Mesendoderm (in vitro differentiated cells): Measurements from ENCODE around the gene FUBP1.

ENCODE experiments used
- DNase-seq: peaks from one replicate; pipeline ENCODE4 v3.0.0; 2013
- H2AK5ac ChIP-seq: 2 replicates; pipeline ENCODE4 v1.6.1; 2013; ENCODE audit warnings: low read length, inconsistent platforms
- H2BK120ac ChIP-seq: 2 replicates; pipeline ENCODE4 v1.6.1; 2013; ENCODE audit warnings: low read depth, mild to moderate bottlenecking, low read length, moderate library complexity, mixed read lengths
- H2BK15ac ChIP-seq: replicated peaks from 2 replicates; pipeline ENCODE4 v1.6.1; 2013; ENCODE audit warnings: low read depth, mild to moderate bottlenecking, moderate library complexity
- H2BK5ac ChIP-seq: 2 replicates; pipeline ENCODE4 v1.6.1; 2013; ENCODE audit warnings: low read length, inconsistent platforms
- H3K18ac ChIP-seq: 2 replicates; pipeline ENCODE4 v1.6.1; 2013; ENCODE audit warnings: mild to moderate bottlenecking, low read length, mixed read lengths
- H3K23ac ChIP-seq: one replicate; pipeline ENCODE4 v1.6.1; 2013; ENCODE audit warnings: low read length
- H3K27ac ChIP-seq: 2 replicates; pipeline ENCODE4 v1.5.1; 2013; ENCODE audit warnings: low read depth, mild to moderate bottlenecking, inconsistent platforms, low read length, moderate library complexity
- H3K27me3 ChIP-seq: 2 replicates; pipeline ENCODE4 v1.6.1; 2013; ENCODE audit warnings: low read length, control low read depth, mild to moderate bottlenecking, inconsistent platforms; ENCODE audit not compliant: insufficient read depth, poor library complexity
- H3K36me3 ChIP-seq: 2 replicates; pipeline ENCODE4 v1.6.1; 2013; ENCODE audit warnings: low read length, inconsistent platforms; ENCODE audit not compliant: control insufficient read depth, insufficient read depth
- H3K4ac ChIP-seq: one replicate; pipeline ENCODE4 v1.6.1; 2013; ENCODE audit warnings: low read depth, mild to moderate bottlenecking, low read length, moderate library complexity
- H3K4me1 ChIP-seq: 2 replicates; pipeline ENCODE4 v1.6.1; 2013; ENCODE audit warnings: low read depth, low read length, inconsistent platforms; ENCODE audit not compliant: control insufficient read depth
- H3K4me2 ChIP-seq: 2 replicates; pipeline ENCODE4 v1.6.1; 2013; ENCODE audit warnings: low read length
- H3K4me3 ChIP-seq: 2 replicates; pipeline ENCODE4 v1.5.1; 2013; ENCODE audit warnings: mild to moderate bottlenecking, low read length
- H3K56ac ChIP-seq: one replicate; pipeline ENCODE4 v1.6.1; 2013; ENCODE audit warnings: low read length
- H3K79me1 ChIP-seq: 2 replicates; pipeline ENCODE4 v1.6.1; 2013; ENCODE audit warnings: low read length, inconsistent platforms
- H3K79me2 ChIP-seq: 2 replicates; pipeline ENCODE4 v1.6.1; 2013; ENCODE audit warnings: mild to moderate bottlenecking, low read length; ENCODE audit not compliant: control insufficient read depth, insufficient read depth
- H3K9ac ChIP-seq: 2 replicates; pipeline ENCODE4 v1.6.1; 2013; ENCODE audit warnings: low read length, inconsistent platforms
- H4K5ac ChIP-seq: one replicate; pipeline ENCODE4 v1.6.1; 2013; ENCODE audit warnings: low read length
- H4K8ac ChIP-seq: one replicate; pipeline ENCODE4 v1.6.1; 2013; ENCODE audit warnings: low read depth, mild to moderate bottlenecking, control low read depth, low read length, moderate library complexity
- WGBS: extraction: QIAGEN DNeasy Blood & Tissue Kit; methylation state at CpG from one replicate; pipeline ENCODE4 v1.1.7; 2013; ENCODE audit warnings: low lambda C conversion rate, missing lambda C conversion rate; ENCODE audit not compliant: insufficient coverage; ENCODE audit errors: extremely low coverage; 5-methylcytosine and 5-hydroxymethylcytosine counted together

The FUBP1 gene

GRCh38 chr1:78009836-78010235, 31.0 kb upstream of the FUBP1 start:
- H2BK15ac ChIP-seq = no peak overlapping the region
- H2BK5ac ChIP-seq = no peak overlapping the region
- no peak overlapping the region for H2BK120ac ChIP-seq
- no CpG with 5 or more reads among the region's 3 CpGs for WGBS
- no peak overlapping the region for H3K27ac ChIP-seq
- H3K56ac ChIP-seq = no peak overlapping the region
- no peak overlapping the region for H3K23ac ChIP-seq
- H3K4me1 ChIP-seq = no peaks in the 10 kb centered on the region
- H4K8ac ChIP-seq = no peak overlapping the region
- H3K27me3 ChIP-seq = no peaks in the 10 kb centered on the region
- H3K4ac ChIP-seq = no peak overlapping the region
- H3K4me3 ChIP-seq = no peak overlapping the region
- no peaks in the 10 kb centered on the region for H3K79me2 ChIP-seq
- no peaks in the 10 kb centered on the region for H3K36me3 ChIP-seq
- H2AK5ac ChIP-seq = no peak overlapping the region
- H3K4me2 ChIP-seq = no peak overlapping the region
- H4K5ac ChIP-seq = no peak overlapping the region
- no peak for DNase-seq
- H3K18ac ChIP-seq = no peak overlapping the region
- H3K79me1 ChIP-seq = no peaks in the 10 kb centered on the region
- no peak overlapping the region for H3K9ac ChIP-seq

GRCh38 chr1:78009276-78009675, 30.4 kb upstream of the FUBP1 start:
- H3K4me1 ChIP-seq = no peaks in the 10 kb centered on the region
- H3K27ac ChIP-seq = no peak overlapping the region
- no peak overlapping the region for H3K4me3 ChIP-seq
- H3K4ac ChIP-seq = no peak overlapping the region
- H3K18ac ChIP-seq = no peak overlapping the region
- H3K79me2 ChIP-seq = no peaks in the 10 kb centered on the region
- H3K23ac ChIP-seq = no peak overlapping the region
- no CpG with 5 or more reads among the region's 3 CpGs for WGBS
- no peak overlapping the region for H3K4me2 ChIP-seq
- H4K8ac ChIP-seq = no peak overlapping the region
- H3K79me1 ChIP-seq = no peaks in the 10 kb centered on the region
- no peak overlapping the region for H2BK15ac ChIP-seq
- H3K36me3 ChIP-seq = no peaks in the 10 kb centered on the region
- no peak overlapping the region for H2BK120ac ChIP-seq
- no peak overlapping the region for H3K9ac ChIP-seq
- no peak overlapping the region for H2AK5ac ChIP-seq
- no peak overlapping the region for H2BK5ac ChIP-seq
- H3K27me3 ChIP-seq = no peaks in the 10 kb centered on the region
- no peak for DNase-seq
- no peak overlapping the region for H4K5ac ChIP-seq
- no peak overlapping the region for H3K56ac ChIP-seq

GRCh38 chr1:78007677-78008341, 28.9 kb upstream of the FUBP1 start:
- Histone ChIP-seq H3K56ac (no peak overlapping the region), H4K8ac (no peak overlapping the region), H3K4me2 (no peak overlapping the region), H3K36me3 (no peaks in the 10 kb centered on the region), H3K4me3 (no peak overlapping the region), H3K23ac (no peak overlapping the region), H3K79me1 (no peaks in the 10 kb centered on the region), H2BK120ac (no peak overlapping the region), H3K27ac (no peak overlapping the region), H3K4ac (peak overlapping the region; percentile 16), H3K9ac (no peak overlapping the region), H3K4me1 (no peaks in the 10 kb centered on the region), H2AK5ac (no peak overlapping the region), H2BK5ac (no peak overlapping the region), H3K27me3 (no peaks in the 10 kb centered on the region), H2BK15ac (no peak overlapping the region), H3K79me2 (no peaks in the 10 kb centered on the region), H4K5ac (no peak overlapping the region), H3K18ac (no peak overlapping the region)
- DNase-seq = no peak
- no CpG with 5 or more reads among the region's 4 CpGs for WGBS

GRCh38 chr1:78006521-78006920, 27.6 kb upstream of the FUBP1 start:
- Histone ChIP-seq H3K79me1 (no peaks in the 10 kb centered on the region), H3K4me1 (no peaks in the 10 kb centered on the region), H3K23ac (no peak overlapping the region), H3K4ac (no peak overlapping the region), H3K79me2 (no peaks in the 10 kb centered on the region), H2BK15ac (no peak overlapping the region), H3K56ac (no peak overlapping the region), H2BK120ac (no peak overlapping the region), H3K9ac (no peak overlapping the region), H3K4me3 (no peak overlapping the region), H4K5ac (no peak overlapping the region), H2BK5ac (no peak overlapping the region), H3K4me2 (no peak overlapping the region), H3K36me3 (no peaks in the 10 kb centered on the region), H2AK5ac (no peak overlapping the region), H4K8ac (no peak overlapping the region), H3K18ac (no peak overlapping the region), H3K27ac (no peak overlapping the region), H3K27me3 (no peaks in the 10 kb centered on the region)
- no peak for DNase-seq

- Histone ChIP-seq H2BK15ac (no peak overlapping the region), H3K4me1 (no peaks in the 10 kb centered on the region), H3K4me2 (no peak overlapping the region), H3K18ac (no peak overlapping the region), H3K27ac (no peak overlapping the region), H3K36me3 (no peaks in the 10 kb centered on the region), H4K5ac (no peak overlapping the region), H3K4me3 (no peak overlapping the region), H2BK5ac (no peak overlapping the region), H3K79me1 (no peaks in the 10 kb centered on the region), H3K4ac (no peak overlapping the region), H3K9ac (no peak overlapping the region), H2BK120ac (no peak overlapping the region), H3K23ac (no peak overlapping the region), H3K79me2 (no peaks in the 10 kb centered on the region), H3K27me3 (no peaks in the 10 kb centered on the region), H4K8ac (no peak overlapping the region), H2AK5ac (no peak overlapping the region), H3K56ac (no peak overlapping the region)
- WGBS = no CpG with 5 or more reads among the region's 1 CpG
- no peak for DNase-seq
Observed at GRCh38 chr1:78005755-78006154, 26.9 kb upstream of the FUBP1 start.

- Histone ChIP-seq H3K4me2 (no peak overlapping the region), H2BK5ac (no peak overlapping the region), H3K27me3 (no peaks in the 10 kb centered on the region), H3K18ac (no peak overlapping the region), H3K27ac (no peak overlapping the region), H3K4me3 (no peak overlapping the region), H3K56ac (no peak overlapping the region), H3K4ac (no peak overlapping the region), H3K79me1 (no peaks in the 10 kb centered on the region), H3K36me3 (no peaks in the 10 kb centered on the region), H4K5ac (no peak overlapping the region), H2AK5ac (no peak overlapping the region), H3K9ac (no peak overlapping the region), H2BK15ac (no peak overlapping the region), H3K79me2 (no peaks in the 10 kb centered on the region), H4K8ac (no peak overlapping the region), H2BK120ac (no peak overlapping the region), H3K23ac (no peak overlapping the region), H3K4me1 (no peaks in the 10 kb centered on the region)
- WGBS = no CpG with 5 or more reads among the region's 1 CpG
- no peak for DNase-seq
Observed at GRCh38 chr1:78005448-78005722, 26.5 kb upstream of the FUBP1 start.
